HG03469 (cell line): Measurements from ENCODE around the gene HMHB1.

ENCODE experiments used
- ATAC-seq: cut with Tn5 transposase; IDR thresholded peaks from one replicate; pipeline ENCODE4 v1.9.1; 2021; ENCODE audit warnings: mild to moderate bottlenecking, moderate library complexity, moderate number of reproducible peaks; ENCODE audit not compliant: unreplicated experiment

The HMHB1 gene

DNA sequence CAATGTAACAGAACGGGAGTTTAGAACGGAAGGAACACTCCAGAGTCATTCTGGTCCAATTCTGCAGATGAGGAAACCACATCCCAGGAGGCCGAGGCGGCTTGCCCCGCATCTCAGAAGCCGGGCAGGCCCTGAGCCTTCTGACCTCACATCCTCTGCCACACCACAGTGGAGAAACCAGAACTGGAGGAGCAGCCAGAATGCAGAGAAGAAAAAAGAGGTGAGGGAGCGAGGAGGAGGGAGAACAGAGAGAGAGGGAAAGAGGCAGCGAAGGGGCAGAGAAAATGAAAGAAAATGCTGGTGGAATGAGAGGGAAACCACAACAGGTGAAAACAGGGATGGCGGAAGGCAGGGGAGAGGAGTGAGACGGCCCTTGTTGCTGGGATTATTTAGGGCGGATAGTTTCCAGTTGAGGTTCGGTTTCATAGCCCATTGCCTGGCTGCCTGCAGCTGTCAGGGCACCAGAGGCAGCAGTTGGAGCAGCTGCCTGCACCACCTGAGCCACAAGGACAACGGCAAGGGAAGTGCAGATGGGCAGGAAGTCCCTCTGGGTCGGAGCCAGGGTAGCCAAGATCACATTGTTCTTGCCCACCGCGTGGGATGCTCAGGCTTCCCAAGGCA is at the start of gene HMHB1:
TSS of gene HMHB1 (plus strand) at position 77 of the 621 bp plus-strand sequence.
- ATAC-seq = no peak

- no peak for ATAC-seq
Measured at GRCh38 chr5:143762636-143763220, 49.2 kb upstream of the HMHB1 start.

DNA sequence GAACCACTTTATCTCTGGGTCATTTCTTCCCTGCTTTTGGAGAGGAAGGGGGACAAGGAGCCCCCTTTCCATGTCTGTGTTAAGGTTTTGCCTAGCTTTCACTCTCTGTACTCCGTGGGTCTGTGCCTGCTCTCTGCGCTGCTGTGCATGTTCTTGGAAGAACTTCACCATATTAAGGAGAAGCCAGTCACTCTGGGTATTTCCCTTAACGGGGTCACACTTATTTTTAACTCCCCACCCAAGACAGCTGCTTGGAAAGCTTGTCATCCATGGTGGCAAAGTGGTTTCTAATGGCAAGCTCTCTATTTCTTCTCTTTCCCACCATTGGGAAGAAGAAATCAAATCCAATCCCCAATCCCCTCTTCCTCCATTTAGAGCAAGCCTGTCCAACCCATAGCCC is 44.8 kb upstream of the HMHB1 start:
- ATAC-seq = no peak

DNA sequence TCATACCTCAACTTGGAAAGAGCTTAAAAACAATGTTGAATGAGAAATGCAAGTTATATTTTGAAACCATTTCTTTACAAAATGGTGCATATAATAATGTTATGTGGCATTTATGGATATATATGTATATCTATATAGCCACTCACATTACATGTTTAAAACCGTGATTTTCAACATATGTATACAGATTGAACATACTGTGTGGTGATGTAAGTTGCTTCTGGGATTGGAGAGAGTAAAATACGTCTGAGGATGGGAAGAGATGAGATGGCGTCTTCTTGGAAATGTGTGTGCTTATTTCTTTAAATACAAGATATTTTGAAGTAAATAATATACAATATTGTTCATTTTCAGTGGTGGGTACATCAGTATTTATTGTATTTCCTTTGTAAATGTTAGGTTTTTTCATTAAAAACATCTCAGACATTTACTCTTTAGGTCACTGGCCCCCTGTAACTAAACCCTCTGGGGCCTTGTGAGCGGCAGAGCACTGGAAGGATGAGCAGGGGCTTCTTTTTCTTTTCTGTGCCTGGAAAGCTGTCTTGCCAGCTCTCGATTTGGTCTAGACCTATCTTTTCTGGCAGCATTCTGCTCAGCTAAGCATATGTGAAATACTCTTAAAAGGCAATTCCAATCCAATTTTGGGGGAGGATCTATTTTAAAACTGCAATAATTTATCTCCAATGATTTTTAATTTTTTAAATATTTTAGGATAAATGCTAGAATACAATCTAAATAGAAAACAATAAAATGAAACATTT is 42.8 kb upstream of the HMHB1 start:
- no peak for ATAC-seq

DNA sequence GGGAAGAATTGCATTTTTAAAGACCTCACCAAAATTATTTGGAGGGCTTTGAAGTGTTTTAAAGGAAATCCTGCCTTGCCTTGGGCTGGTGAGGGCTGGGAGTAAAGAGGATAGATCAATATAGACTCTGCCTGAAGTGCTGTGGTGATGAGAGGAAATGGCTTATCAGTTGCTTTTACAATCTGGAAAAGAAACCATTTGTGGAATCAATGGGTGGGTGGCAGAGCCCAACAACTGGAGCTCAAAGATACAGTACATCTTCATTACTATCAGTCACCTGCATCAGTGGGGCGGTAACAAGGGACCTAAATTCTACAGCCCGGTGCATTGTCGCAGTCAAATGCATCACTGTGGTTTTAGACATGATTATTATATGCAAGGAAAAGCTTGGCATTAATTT is 41.5 kb upstream of the HMHB1 start:
- ATAC-seq = no peak

GRCh38 chr5:143771189-143771588 is 40.8 kb upstream of the HMHB1 start:
- no peak for ATAC-seq

DNA sequence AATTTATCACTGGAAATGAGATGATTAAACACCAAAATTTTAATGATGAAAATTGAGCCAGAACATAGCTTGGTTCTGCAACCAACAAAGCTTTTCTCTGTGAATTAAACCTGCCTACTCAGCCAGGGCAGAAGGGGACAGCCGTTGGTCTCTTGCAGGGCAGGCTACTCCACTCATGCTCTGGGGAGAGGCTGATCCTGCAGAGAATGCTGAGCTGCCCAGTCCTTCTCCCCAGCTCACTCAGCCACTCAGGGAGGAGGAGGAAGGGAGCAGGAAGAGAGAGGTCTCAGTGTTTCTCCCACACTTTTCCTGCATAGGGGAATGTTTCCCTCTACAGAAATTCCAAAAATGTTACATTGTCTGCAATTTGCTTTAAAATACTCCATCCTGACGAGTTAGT is 40.4 kb upstream of the HMHB1 start:
- no peak for ATAC-seq

DNA sequence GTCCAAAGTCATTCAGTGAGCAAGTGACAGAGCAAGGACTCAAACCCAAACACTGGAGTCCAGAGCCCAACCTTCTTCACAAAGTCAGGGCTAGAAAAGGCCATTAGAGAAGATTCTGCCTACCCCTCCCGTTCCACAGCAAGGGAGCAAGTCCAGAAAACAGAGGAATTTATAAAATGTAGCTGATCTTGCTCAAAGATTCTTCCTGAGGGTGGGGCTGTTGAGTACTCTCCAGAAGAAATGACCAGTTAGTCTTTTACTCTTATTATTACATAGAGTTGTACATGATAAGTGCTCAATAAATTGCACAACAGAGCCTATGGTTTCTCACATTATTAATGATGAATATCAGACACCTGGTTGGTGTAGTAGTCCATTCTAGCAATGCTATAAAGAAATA is 39.3 kb upstream of the HMHB1 start:
- ATAC-seq = no peak

DNA sequence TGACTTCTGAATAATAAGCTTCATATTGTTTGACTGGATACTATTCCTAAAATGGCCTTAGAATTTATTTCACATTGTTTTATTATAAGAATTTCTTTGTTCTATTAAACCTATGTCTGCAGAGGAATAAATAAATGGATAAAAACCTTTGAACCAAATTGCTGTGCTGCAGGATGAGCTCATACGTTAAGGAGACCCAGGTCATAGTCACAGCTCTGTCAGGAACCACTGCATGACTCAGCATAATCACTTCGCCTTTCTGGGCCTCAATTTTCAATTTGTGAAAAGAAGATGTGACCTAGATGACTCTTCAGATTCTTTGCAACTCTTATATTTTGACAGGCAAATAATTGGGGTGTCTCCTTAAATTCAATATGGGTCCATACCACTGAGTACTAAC is 36.7 kb upstream of the HMHB1 start:
- no peak for ATAC-seq

- no peak for ATAC-seq
Measured at GRCh38 chr5:143776951-143777350, 35.0 kb upstream of the HMHB1 start.

GRCh38 chr5:143779506-143779905 is 32.5 kb upstream of the HMHB1 start:
- ATAC-seq = no peak

GRCh38 chr5:143781993-143782520 is 29.9 kb upstream of the HMHB1 start:
- no peak for ATAC-seq

GRCh38 chr5:143782588-143783386 is 29.2 kb upstream of the HMHB1 start:
- no peak for ATAC-seq

DNA sequence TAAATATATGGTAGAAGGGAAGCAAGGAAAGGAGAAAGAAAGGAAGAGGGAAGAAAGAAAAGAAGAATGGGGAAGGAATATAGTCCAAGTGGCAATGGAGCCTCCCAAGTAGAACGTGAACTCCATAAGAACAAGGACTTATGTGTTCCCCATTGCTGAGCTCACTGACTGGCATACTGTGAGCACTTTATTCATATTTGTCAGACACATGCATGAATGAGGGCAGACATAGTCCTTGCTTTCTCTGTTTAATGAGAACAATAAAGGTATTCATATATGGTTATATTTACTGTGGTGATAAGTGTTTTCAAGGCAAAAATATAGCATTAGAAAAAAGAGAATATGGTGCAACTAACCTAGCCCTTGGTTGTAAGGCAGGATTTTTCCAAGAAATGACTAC is 23.6 kb upstream of the HMHB1 start:
- no peak for ATAC-seq

DNA sequence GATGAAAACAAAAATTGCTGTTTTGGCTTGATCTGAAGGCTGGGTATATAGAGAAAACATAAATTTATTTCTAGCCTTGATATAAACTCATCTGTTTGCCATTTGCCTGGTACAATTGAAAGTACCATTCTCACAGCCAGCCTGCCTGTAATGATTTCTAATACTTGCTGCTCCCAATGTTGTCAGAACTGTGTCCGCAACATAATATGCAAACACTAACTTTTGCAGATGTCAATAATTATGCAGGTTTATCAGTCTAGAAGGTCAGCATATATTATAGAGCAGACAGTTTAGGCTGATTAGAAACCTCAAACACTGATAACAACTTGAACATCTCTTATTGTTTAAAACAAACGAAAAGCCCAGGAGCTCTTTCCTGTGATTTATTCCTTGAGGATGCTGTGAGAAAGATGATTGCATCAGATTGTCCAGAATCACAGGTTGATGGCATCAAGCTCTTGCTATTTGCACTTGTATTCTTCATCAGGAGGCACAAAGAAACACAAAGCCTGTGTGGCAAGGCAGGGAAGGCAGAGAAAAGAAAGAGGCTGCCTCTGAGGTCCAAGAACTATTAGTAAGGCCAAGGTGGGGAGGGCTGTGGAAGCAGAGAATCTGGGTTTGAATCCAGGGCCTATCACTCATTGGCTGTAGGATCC is 21.4 kb upstream of the HMHB1 start:
- no peak for ATAC-seq

DNA sequence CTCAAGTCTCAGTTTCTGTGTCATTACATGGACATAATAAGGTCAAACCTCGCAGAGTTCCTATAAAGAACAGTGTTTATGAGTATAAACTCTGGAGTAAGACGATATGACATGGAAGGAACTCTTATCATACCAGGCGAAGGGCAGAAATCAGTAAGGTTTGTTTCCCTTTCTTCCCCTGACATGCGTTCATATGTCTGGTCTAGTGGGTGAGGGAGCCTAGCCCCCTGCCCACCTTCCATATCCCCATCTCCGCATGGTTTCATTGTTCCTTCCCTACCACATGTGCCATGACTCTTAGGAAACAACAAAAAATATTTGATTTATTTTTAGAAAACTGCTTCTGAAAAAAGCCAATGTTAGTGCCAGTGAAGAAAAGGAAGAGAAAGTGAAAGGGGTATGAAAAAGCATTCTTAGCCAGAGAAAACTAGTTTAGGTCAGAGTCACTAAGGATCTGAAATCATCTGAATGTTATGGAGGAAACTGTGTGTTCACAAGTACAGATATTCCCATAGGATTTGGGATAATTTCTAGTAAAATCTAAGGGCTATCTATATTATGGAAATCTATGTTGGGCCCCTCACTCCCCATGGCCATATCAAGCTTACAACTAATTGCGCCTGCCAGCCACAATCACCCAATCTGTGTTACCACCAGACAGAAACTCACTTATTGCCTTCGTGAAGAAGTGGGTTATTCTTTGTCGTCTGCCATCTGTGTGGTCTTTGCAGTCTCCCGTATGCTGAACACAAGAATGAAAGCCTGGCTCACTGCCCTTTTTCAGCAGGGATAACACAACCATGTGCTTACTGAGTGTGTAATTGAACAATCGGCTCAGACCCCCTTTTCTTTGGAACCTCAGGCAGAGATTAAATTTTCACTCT is 19.9 kb upstream of the HMHB1 start:
- ATAC-seq = no peak

DNA sequence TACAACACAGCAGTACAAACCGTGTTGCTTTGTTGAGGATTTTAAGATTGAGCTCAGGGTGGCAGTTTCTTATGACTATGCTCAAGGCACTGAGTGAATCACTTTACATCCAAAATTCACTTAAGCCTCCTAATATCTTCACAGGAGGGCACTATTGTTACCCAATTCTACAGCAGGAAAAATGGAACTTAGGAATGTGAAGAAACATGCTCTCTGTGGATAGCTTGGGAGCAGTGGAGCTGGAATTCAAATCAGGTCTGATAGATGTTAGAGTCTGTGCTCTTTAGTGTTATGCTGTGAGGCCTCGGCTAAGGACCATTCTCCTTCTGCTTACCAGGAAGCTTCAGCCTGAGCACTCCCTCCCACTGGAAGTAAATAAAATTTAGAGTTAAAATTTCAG is 18.7 kb upstream of the HMHB1 start:
- no peak for ATAC-seq

- ATAC-seq = no peak
Measured at GRCh38 chr5:143796125-143796524, 15.8 kb upstream of the HMHB1 start.

- no peak for ATAC-seq
Measured at GRCh38 chr5:143796753-143797152, 15.2 kb upstream of the HMHB1 start.

DNA sequence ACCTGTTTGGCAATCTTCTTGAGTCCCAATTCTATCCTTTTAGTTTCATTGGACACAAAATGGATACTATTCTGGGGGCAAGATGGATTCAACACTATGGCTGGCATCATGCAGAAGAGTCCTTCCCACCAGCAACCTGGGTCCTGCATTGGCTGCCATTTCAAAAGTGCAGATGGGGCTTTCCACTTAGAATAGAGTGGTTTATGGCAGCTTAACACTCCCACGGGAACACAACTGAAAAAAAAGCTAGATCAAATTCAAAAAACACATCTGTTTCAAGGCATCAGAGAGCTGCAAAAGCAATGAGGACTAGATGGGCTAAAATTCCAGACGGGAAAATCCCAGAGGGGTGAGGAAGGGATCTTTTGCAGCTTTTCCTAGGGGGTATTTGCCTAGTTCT is 11.2 kb upstream of the HMHB1 start:
- no peak for ATAC-seq
